Measurements from ENCODE around the gene NFIA. TPM values are rescaled to one million over a fixed set of nuclear protein-coding genes. Genes with fewer than 3 reads are reported as not detected.

Gene NFIA
- total and polyA plus RNA-seq, 12 donors = 15.6 to 109 (median 66.3) TPM

DNA sequence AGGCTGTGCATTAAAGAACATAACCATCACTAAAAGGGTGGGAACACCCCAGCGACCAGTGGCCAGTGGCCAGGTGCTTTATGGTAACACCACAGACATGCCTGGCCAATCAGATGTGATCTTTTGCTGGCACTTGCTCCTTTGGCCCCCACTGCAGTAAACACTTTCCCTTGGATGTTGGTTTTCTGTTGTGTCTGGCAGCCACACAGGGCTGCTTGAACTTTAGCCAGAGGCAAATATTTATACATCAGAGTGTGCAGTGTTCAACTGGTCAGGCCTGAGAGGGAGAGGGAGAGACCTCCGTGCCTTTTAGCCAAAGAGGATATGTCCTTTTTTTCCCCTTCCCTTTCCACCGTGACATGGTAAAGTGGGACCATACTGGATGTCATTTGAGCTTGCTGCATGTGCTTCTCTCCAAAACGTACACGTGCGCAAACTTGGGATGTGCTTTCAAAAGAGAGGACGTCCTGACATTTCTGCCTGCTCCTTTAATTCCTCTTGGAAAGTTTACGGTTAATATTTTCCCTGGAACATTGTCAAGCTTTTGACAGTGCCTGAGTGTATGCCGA, 101.2 kb downstream of the NFIA start:
- TF ChIP-seq, protein P1, sequence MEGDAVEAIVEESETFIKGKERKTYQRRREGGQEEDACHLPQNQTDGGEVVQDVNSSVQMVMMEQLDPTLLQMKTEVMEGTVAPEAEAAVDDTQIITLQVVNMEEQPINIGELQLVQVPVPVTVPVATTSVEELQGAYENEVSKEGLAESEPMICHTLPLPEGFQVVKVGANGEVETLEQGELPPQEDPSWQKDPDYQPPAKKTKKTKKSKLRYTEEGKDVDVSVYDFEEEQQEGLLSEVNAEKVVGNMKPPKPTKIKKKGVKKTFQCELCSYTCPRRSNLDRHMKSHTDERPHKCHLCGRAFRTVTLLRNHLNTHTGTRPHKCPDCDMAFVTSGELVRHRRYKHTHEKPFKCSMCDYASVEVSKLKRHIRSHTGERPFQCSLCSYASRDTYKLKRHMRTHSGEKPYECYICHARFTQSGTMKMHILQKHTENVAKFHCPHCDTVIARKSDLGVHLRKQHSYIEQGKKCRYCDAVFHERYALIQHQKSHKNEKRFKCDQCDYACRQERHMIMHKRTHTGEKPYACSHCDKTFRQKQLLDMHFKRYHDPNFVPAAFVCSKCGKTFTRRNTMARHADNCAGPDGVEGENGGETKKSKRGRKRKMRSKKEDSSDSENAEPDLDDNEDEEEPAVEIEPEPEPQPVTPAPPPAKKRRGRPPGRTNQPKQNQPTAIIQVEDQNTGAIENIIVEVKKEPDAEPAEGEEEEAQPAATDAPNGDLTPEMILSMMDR (IDR thresholded peaks at IDR 0.05) = no peak
- no peak for TF ChIP-seq POLR2A (IDR thresholded peaks at IDR 0.05)
- intact Hi-C loops (cut with DNase I) = loop anchor here in 1 of 2 donors (10.0 kb wide), 1 partner anchor 129 kb away; no protein-coding TSS in a partner anchor
- Histone ChIP-seq H3K9me3 (replicated peaks in 1 of 3) (no peaks in the 10 kb centered on the region), H3K36me3 (replicated peaks in 1 of 2) (no peaks in the 10 kb centered on the region), H3K27ac (peak overlapping the region in 4 of 5 donors; percentile 26 to 79 (median 64)), H3K4me1 (replicated peaks in 1 of 2) (peaks cover 13 to 69% of the 10 kb centered on the region in 2 donors), H3K4me3 (peak overlapping the region in 1 of 4 donors; percentile 33), H3K27me3 (no peaks in the 10 kb centered on the region)
- peak in 4 of 7 donors; percentile 14 to 58 (median 28) for DNase-seq
- 37 to 58% (median 45%) methylated on average over 8 to 9 of the region's 9 CpGs for WGBS, 4 donors

DNA sequence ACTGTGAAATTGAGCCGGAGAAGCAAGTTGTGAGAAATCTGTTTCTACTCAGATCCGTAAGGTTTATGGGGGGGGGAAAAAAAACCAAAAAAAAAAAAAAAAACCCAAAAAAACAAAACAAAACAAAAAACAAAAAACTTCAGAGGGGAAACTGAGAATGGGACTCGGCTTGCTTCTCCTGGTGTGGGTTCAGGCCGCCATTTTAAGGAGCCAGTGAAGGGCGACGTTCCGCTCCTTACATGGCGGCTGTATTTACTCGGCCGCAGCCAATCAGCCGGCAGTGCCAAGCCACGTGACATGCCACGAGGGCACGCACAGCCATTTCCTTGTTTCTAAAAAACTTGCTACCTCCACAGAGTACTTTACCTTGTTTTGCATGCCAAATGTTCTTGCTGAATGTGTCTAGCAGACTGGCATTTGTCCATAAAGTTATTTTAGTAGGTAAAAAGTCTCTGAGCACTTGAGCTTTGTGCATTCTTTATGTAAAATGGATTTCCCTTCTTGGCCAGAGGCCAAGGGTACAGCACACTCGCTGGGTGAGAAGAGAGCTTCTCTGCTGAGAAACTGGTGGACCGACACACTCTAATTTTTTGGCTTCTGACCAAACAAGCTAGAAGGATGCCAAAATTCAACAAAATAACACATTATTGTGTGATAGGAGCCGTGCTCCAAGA, 101.8 kb downstream of the NFIA start:
- Histone ChIP-seq H3K27me3 (no peaks in the 10 kb centered on the region), H3K36me3 (replicated peaks in 1 of 2) (no peaks in the 10 kb centered on the region), H3K4me3 (peak overlapping the region in 1 of 4 donors; percentile 33), H3K4me1 (replicated peaks in 1 of 2) (peaks cover 9 to 63% of the 10 kb centered on the region in 2 donors), H3K9me3 (replicated peaks in 1 of 3) (no peaks in the 10 kb centered on the region), H3K27ac (peak overlapping the region; percentile 26 to 79 (median 58))
- intact Hi-C loops (cut with DNase I) = loop anchor here in 1 of 2 donors (10.0 kb wide), 1 partner anchor 129 kb away; no protein-coding TSS in a partner anchor
- DNase-seq = peak; percentile 85 to 96 (median 95)
- WGBS, 4 donors = 12 to 24% (median 18%) methylated on average over 16 to 17 of the region's 17 CpGs
- TF ChIP-seq, protein P1 (IDR thresholded peaks at IDR 0.05) = peak in 1 of 6 experiments; percentile 10
- TF ChIP-seq POLR2A (IDR thresholded peaks at IDR 0.05) = no peak

DNA sequence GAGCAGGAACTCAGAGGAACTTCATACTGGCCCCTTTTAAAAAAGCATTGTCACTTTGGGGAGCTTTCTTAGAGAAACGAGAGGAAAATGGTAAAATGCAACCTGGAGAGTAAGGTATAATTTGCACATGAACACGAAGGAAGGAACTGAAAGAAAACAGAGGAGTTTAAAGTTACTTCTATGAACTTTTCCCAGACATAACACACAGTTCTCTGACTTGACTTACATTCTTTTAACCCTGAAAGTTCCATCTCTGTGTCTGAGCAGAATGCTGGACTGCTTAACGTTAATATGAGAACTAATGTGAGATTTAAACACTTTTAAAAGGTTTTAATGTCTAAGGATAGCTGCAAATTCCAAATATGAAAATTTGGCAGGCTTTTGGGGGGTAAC, 102.3 kb downstream of the NFIA start:
- no peak for DNase-seq
- intact Hi-C loops (cut with DNase I) = loop anchor here in 1 of 2 donors (10.0 kb wide), 1 partner anchor 130 kb away; no protein-coding TSS in a partner anchor
- Histone ChIP-seq H3K27ac (peak overlapping the region; percentile 26 to 79 (median 58)), H3K36me3 (replicated peaks in 1 of 2) (no peaks in the 10 kb centered on the region), H3K4me3 (peak overlapping the region in 1 of 4 donors; percentile 33), H3K27me3 (no peaks in the 10 kb centered on the region), H3K9me3 (replicated peaks in 1 of 3) (no peaks in the 10 kb centered on the region), H3K4me1 (replicated peaks in 1 of 2) (peaks cover 9 to 60% of the 10 kb centered on the region in 2 donors)
- TF ChIP-seq, protein P1 (IDR thresholded peaks at IDR 0.05) = no peak
- no peak for TF ChIP-seq POLR2A (IDR thresholded peaks at IDR 0.05)
- 6 to 17% (median 8%) methylated on average over 3 of the region's 3 CpGs for WGBS, 4 donors

DNA sequence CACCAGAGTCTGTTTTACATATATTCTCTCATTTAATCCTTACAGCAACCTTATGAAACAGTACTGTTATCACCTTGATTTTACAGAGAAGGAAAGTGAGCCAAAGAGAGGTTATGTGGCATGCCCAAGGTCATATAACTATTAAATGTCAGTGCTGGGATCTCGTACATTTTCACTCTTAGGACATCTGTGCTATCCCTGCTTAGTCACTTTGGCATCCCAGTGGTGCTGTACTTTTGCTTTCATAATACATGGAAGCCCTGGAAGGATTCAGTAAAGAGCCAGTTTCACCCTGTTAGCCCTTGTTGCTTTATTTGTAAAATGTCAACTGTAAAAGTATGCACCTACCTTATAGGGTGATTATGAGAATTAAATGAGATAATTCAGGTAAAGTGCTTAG, 104.4 kb downstream of the NFIA start:
- WGBS, 4 donors = 22 to 36% (median 28%) methylated on average over 1 of the region's 1 CpG
- Histone ChIP-seq H3K4me1 (replicated peaks in 1 of 2) (peaks cover 16 to 66% of the 10 kb centered on the region in 2 donors), H3K4me3 (no peak overlapping the region), H3K27ac (peak overlapping the region in 4 of 5 donors; percentile 29 to 69 (median 55)), H3K36me3 (replicated peaks in 1 of 2) (no peaks in the 10 kb centered on the region), H3K9me3 (replicated peaks in 1 of 3) (no peaks in the 10 kb centered on the region), H3K27me3 (no peaks in the 10 kb centered on the region)
- TF ChIP-seq, protein P1 (IDR thresholded peaks at IDR 0.05) = no peak
- intact Hi-C loops (cut with DNase I) = loop anchor here in 1 of 2 donors (10.0 kb wide), 1 partner anchor 132 kb away; no protein-coding TSS in a partner anchor
- peak in 6 of 7 donors; percentile 37 to 70 (median 49) for DNase-seq
